Measurements from ENCODE around the gene PROSER3.

Gene PROSER3

DNA sequence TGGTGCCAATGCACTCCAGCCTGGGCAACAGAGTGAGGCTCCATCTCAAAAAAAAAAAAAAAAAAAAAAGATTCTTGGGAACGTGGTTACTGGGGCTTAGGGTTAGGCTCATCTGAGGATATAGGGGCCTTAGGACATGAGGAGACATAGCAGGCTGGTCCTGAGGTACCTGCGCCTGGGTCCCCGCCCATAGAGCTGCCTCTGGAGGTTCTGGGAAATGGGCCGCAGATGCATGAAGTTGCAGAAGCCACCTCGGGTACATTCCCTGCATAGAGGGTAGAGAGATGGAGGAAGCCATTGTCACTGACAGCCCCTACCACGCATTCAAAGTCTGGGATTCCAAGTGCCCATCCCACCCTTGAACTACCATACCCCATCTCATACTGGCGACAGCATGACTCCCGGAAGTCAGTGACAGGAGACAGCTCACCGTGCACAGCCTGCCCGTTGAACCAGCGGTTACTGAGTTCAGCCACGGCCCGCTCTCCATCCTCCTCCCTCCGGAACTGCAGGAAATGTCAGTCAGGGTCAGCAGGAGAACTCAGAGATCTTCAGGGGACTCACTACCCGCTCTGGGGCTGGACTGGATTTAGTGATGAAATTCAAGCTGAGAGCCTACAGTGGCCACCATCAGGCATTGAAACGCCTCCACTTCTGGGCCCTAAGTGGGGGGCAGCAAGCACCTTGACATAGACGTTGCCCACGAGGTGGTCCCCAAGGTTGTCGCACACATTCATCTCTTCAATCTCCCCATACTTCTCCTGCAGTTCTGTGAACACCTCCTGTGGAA lies 14.1 kb upstream of the PROSER3 start:
- DNase-seq: no peak
- Histone ChIP-seq H3K36me3 (replicated peaks) (no peaks in the 10 kb centered on the region), H3K27me3 (replicated peaks) (no peaks in the 10 kb centered on the region), H3K27ac (no peak overlapping the region), H3K4me3 (ENCODE audit: low read depth, low read length) (no peak overlapping the region)
- TF ChIP-seq, protein P1, sequence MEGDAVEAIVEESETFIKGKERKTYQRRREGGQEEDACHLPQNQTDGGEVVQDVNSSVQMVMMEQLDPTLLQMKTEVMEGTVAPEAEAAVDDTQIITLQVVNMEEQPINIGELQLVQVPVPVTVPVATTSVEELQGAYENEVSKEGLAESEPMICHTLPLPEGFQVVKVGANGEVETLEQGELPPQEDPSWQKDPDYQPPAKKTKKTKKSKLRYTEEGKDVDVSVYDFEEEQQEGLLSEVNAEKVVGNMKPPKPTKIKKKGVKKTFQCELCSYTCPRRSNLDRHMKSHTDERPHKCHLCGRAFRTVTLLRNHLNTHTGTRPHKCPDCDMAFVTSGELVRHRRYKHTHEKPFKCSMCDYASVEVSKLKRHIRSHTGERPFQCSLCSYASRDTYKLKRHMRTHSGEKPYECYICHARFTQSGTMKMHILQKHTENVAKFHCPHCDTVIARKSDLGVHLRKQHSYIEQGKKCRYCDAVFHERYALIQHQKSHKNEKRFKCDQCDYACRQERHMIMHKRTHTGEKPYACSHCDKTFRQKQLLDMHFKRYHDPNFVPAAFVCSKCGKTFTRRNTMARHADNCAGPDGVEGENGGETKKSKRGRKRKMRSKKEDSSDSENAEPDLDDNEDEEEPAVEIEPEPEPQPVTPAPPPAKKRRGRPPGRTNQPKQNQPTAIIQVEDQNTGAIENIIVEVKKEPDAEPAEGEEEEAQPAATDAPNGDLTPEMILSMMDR (IDR thresholded peaks at IDR 0.05; ENCODE audit: low read depth, low read length, missing control alignments): no peak
- in situ Hi-C loops (cut with HindIII; ENCODE audit: low pct_ligation_motif_present, low sequenced_read_pairs): no loop called here

DNA sequence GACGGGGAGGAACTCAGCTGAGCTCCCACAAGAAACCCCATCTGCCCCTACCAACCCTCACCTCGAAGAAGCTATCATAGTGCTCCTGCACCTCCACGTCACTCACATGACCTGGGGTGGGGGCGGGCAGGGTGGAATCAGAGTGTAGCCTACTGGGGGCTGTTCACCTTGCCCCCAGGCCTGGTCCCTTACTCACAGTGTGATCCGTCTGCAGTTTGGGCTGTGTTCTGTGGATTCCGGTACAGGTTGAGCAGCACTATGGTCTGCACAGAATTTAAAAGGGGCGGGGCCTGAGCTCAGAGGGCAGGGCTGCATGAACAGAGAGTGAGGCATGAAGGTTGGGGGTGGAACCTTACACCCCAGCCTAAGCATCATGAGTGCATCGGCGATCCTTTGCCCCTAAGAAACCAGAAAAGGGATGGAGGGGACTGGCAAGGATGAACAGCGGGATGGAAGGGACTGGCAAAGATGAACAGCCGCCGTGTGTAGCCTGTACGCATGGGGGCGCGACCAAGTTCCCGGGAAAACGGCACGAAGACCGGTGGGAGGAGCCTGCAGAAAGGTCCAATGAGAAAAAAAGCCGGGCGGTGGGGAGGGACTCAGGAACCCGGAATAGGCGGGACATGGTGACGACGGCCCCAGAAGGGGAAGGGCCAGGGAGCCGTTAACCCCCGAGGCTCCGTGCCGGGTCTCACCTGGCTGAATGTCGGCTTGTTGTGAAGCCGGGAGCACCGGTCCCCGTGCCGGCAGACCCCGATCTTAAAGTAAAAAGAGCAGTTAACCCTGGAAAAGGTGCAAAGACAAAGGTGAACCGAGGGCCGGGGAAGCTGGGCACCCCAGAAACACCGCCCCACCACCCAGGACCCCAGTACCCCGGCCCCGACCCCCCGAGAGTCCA lies 13.3 kb upstream of the PROSER3 start:
- Histone ChIP-seq H3K36me3 (replicated peaks) (no peaks in the 10 kb centered on the region), H3K27me3 (replicated peaks) (no peaks in the 10 kb centered on the region), H3K4me3 (ENCODE audit: low read depth, low read length) (peak overlapping the region; percentile 84), H3K27ac (peak overlapping the region; percentile 96)
- DNase-seq: peak; percentile 97
- in situ Hi-C loops (cut with HindIII; ENCODE audit: low pct_ligation_motif_present, low sequenced_read_pairs): no loop called here
- TF ChIP-seq, protein P1 (IDR thresholded peaks at IDR 0.05; ENCODE audit: low read depth, low read length, missing control alignments): peak; percentile 68

DNA sequence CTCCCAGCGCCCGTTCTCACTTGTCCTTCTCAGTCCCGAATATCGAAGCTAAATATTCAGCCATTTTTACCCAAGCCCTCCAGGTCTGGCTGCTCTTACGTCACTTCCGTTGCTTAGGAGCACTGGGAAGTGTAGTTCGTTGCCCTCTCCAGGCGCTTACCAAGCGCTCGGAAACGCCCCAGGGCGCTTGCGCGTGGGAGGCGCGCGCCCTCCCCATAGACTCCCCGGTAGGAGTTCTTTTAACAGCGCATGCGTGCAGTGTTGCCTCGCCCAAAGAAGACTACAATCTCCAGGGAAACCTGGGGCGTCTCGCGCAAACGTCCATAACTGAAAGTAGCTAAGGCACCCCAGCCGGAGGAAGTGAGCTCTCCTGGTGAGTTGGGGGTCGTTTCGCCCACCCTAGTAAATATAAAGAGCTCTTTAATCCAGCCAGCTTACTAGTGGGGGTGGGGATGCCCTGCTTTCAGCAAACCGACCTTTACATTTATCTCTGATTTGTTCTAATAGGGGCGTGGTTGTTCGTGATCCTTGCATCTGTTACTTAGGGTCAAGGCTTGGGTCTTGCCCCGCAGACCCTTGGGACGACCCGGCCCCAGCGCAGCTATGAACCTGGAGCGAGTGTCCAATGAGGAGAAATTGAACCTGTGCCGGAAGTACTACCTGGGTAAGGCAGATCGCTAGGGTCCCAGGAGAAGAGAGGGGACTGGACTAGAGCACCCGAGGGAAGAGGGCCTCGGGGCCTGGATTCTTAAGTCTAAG lies 12.5 kb upstream of the PROSER3 start, which contains the start of the genes PSENEN and U2AF1L4:
Gene PSENEN, plus strand, starts transcription at position 324 of the 759 bp plus-strand sequence. Its CDS starts 280 bp downstream, at position 604.
Gene U2AF1L4, minus strand, starts transcription at position 91 of the 759 bp plus-strand sequence. Its CDS starts 27 bp downstream, at position 64.
- in situ Hi-C loops (cut with HindIII; ENCODE audit: low pct_ligation_motif_present, low sequenced_read_pairs): no loop called here
- Histone ChIP-seq H3K36me3 (replicated peaks) (no peaks in the 10 kb centered on the region), H3K27me3 (replicated peaks) (no peaks in the 10 kb centered on the region), H3K27ac (peak within 1 kb of the TSS; percentile 96), H3K4me3 (ENCODE audit: low read depth, low read length) (peak within 1 kb of the TSS; percentile 84)
- DNase-seq: peak; percentile 97
- TF ChIP-seq, protein P1 (IDR thresholded peaks at IDR 0.05; ENCODE audit: low read depth, low read length, missing control alignments): no peak

DNA sequence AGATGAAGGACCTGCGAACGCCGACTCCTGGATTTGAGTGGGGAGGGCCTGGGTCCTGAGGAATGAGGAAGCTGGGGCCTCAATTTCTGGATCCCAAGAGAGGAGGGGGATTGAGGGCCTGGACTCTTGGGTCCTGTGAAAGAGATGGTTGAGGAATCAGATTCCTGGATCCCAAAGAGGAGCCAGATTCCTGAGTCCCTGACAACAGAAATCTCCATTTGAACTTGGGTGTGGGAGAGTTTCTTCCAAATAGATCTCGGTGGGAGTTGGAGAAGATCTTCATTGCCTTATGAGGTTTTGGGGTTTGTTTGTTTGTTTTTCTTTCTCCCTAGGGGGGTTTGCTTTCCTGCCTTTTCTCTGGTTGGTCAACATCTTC lies 11.9 kb upstream of the PROSER3 start:
- Histone ChIP-seq H3K4me3 (ENCODE audit: low read depth, low read length) (peak overlapping the region; percentile 84), H3K27ac (peak overlapping the region; percentile 96), H3K36me3 (replicated peaks) (no peaks in the 10 kb centered on the region), H3K27me3 (replicated peaks) (no peaks in the 10 kb centered on the region)
- TF ChIP-seq, protein P1 (IDR thresholded peaks at IDR 0.05; ENCODE audit: low read depth, low read length, missing control alignments): no peak
- DNase-seq: no peak
- in situ Hi-C loops (cut with HindIII; ENCODE audit: low pct_ligation_motif_present, low sequenced_read_pairs): no loop called here

DNA sequence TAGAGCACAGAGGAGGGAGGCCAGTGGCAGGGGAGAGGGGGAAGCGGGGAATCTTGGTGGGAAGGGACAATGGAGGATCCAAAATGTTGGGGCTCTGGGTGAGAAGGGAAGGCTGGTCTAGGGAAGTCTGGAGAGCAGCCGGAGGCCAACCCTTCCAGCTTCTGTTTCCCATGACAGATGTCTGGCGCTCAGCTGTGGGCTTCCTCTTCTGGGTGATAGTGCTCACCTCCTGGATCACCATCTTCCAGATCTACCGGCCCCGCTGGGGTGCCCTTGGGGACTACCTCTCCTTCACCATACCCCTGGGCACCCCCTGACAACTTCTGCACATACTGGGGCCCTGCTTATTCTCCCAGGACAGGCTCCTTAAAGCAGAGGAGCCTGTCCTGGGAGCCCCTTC lies 11.4 kb upstream of the PROSER3 start:
- H3K4me3 ChIP-seq (ENCODE audit: low read depth, low read length): peak overlapping the region; percentile 84
- no peak overlapping the region for H3K27ac ChIP-seq
- in situ Hi-C loops (cut with HindIII; ENCODE audit: low pct_ligation_motif_present, low sequenced_read_pairs): no loop called here
- TF ChIP-seq, protein P1 (IDR thresholded peaks at IDR 0.05; ENCODE audit: low read depth, low read length, missing control alignments): no peak
- DNase-seq: no peak
- no peaks in the 10 kb centered on the region for H3K27me3 ChIP-seq (replicated peaks)
- no peaks in the 10 kb centered on the region for H3K36me3 ChIP-seq (replicated peaks)

Data from brain microvascular endothelial cell (primary cell).